Hepatocyte (in vitro differentiated cells): ENCODE measurements around the gene ZNF558. TPM values are rescaled to one million over a fixed set of nuclear protein-coding genes. Genes with fewer than 3 reads are reported as not detected.

ENCODE experiments used
- DNase-seq: peaks from one replicate; pipeline ENCODE4 v3.0.0-alpha.2; 2016; ENCODE audit warnings: low spot score
- H2AFZ ChIP-seq: fragments of 200-600 bp; sonication (generic); 2 replicates; pipeline ENCODE4 v1.6.0; 2016; ENCODE audit warnings: antibody characterized with exemption, mild to moderate bottlenecking
- H3K27ac ChIP-seq: fragments of 200-600 bp; sonication (generic); 2 replicates; pipeline ENCODE4 v1.5.1; 2016; ENCODE audit warnings: mild to moderate bottlenecking
- H3K27me3 ChIP-seq: fragments of 200-600 bp; sonication (generic); 2 replicates; pipeline ENCODE4 v1.6.1; 2016
- H3K36me3 ChIP-seq: fragments of 200-600 bp; sonication (generic); replicated peaks from 2 replicates; pipeline ENCODE4 v1.5.1; 2016; ENCODE audit warnings: low read depth; ENCODE audit not compliant: insufficient read depth
- H3K4me1 ChIP-seq: fragments of 200-600 bp; sonication (generic); 2 replicates; pipeline ENCODE4 v1.5.1; 2016; ENCODE audit warnings: mild to moderate bottlenecking, moderate library complexity; ENCODE audit not compliant: insufficient read depth
- H3K4me2 ChIP-seq: fragments of 200-600 bp; sonication (generic); 2 replicates; pipeline ENCODE4 v1.6.0; 2016
- H3K4me3 ChIP-seq: fragments of 200-600 bp; sonication (generic); 2 replicates; pipeline ENCODE4 v1.5.1; 2016; ENCODE audit warnings: mild to moderate bottlenecking
- H3K79me2 ChIP-seq: fragments of 200-600 bp; sonication (generic); 2 replicates; pipeline ENCODE4 v1.6.0; 2017; ENCODE audit warnings: mild to moderate bottlenecking
- H3K9me2 ChIP-seq: fragments of 200-600 bp; sonication (generic); replicated peaks from 2 replicates; pipeline ENCODE4 v1.6.0; 2017; ENCODE audit warnings: mild to moderate bottlenecking; ENCODE audit not compliant: insufficient read depth
- H3K9me3 ChIP-seq: fragments of 200-600 bp; sonication (generic); 2 replicates; pipeline ENCODE4 v1.5.1; 2016; ENCODE audit warnings: low read depth, mild to moderate bottlenecking
- H4K20me1 ChIP-seq: fragments of 200-600 bp; sonication (generic); 2 replicates; pipeline ENCODE4 v1.6.0; 2016; ENCODE audit warnings: mild to moderate bottlenecking; ENCODE audit not compliant: insufficient read depth, poor library complexity, severe bottlenecking
- CTCF ChIP-seq: fragments of 200-600 bp; sonication (generic); IDR thresholded peaks from 2 replicates; pipeline ENCODE4 v1.5.1; 2016; ENCODE audit warnings: antibody characterized with exemption, mild to moderate bottlenecking; ENCODE audit not compliant: poor library complexity
- EZH2 ChIP-seq: fragments of 200-600 bp; sonication (generic); IDR thresholded peaks from 2 replicates; pipeline ENCODE4 v1.6.1; 2016; ENCODE audit warnings: antibody characterized with exemption, mild to moderate bottlenecking, borderline replicate concordance
- EZH2phosphoT487 ChIP-seq: fragments of 200-600 bp; sonication (generic); IDR thresholded peaks from one replicate; pipeline ENCODE4 v1.6.1; 2018; ENCODE audit warnings: antibody characterized with exemption, mild to moderate bottlenecking, low read depth, moderate library complexity; ENCODE audit not compliant: unreplicated experiment, severe bottlenecking
- WGBS: methylation state at CpG from one replicate; pipeline ENCODE4 v1.1.6; 2016; ENCODE audit warnings: low lambda C conversion rate; ENCODE audit errors: missing lambda C conversion rate; 5-methylcytosine and 5-hydroxymethylcytosine counted together
- polyA plus RNA-seq: library from polyadenylated mRNA; unstranded; fragments of >200 nt; fragmentation: Nextera tagmentation; extraction: Ambion mirVana; gene quantifications from 2 replicates; pipeline ENCODE4 v1.2.1, GENCODE V29; 2016
- total RNA-seq: library from RNA; depleted of rRNA; stranded (reverse); fragments of >200 nt; gene quantifications from 2 replicates; pipeline ENCODE4 v1.2.3, GENCODE V29; 2014

Gene ZNF558
- total and polyA plus RNA-seq, 2 experiments from 2014 or later: 25.1 to 31.0 TPM

GRCh38 chr19:8835446-8835845 is 3.3 kb upstream of the ZNF558 start:
- WGBS: 62% methylated on average over 2 of the region's 2 CpGs
- no peak overlapping the region for H2AFZ ChIP-seq
- no peaks in the 10 kb centered on the region for H3K9me3 ChIP-seq
- no peak overlapping the region for H3K4me3 ChIP-seq
- TF ChIP-seq EZH2phosphoT487 (no peak), CTCF (no peak)
- no peaks in the 10 kb centered on the region for H3K36me3 ChIP-seq
- H4K20me1 ChIP-seq: no peaks in the 10 kb centered on the region
- H3K4me1 ChIP-seq: peaks cover 3% of the 10 kb centered on the region
- no peak overlapping the region for H3K27ac ChIP-seq
- H3K27me3 ChIP-seq: no peaks in the 10 kb centered on the region
- DNase-seq: no peak
- H3K9me2 ChIP-seq: no peaks in the 10 kb centered on the region
- H3K79me2 ChIP-seq: peaks cover 6% of the 10 kb centered on the region
- H3K4me2 ChIP-seq: no peak overlapping the region

- H3K9me3 ChIP-seq: no peaks in the 10 kb centered on the region
- no peaks in the 10 kb centered on the region for H3K36me3 ChIP-seq
- 5% methylated on average over 16 of the region's 16 CpGs for WGBS
- H3K4me2 ChIP-seq: peak overlapping the region; percentile 87
- no peak for DNase-seq
- peak overlapping the region; percentile 99 for H3K27ac ChIP-seq
- peaks cover 7% of the 10 kb centered on the region for H3K79me2 ChIP-seq
- H2AFZ ChIP-seq: peak overlapping the region; percentile 83
- H4K20me1 ChIP-seq: no peaks in the 10 kb centered on the region
- peaks cover 3% of the 10 kb centered on the region for H3K4me1 ChIP-seq
- no peaks in the 10 kb centered on the region for H3K27me3 ChIP-seq
- peak overlapping the region; percentile 83 for H3K4me3 ChIP-seq
- TF ChIP-seq EZH2phosphoT487 (no peak), EZH2 (no peak), CTCF (no peak)
- H3K9me2 ChIP-seq: no peaks in the 10 kb centered on the region
Measured at GRCh38 chr19:8831832-8832131, 322 bp downstream of the ZNF558 start.

- peak overlapping the region; percentile 83 for H3K4me3 ChIP-seq
- H3K36me3 ChIP-seq: no peaks in the 10 kb centered on the region
- no peaks in the 10 kb centered on the region for H4K20me1 ChIP-seq
- WGBS: 79% methylated on average over 6 of the region's 6 CpGs
- H2AFZ ChIP-seq: peak overlapping the region; percentile 83
- H3K79me2 ChIP-seq: peaks cover 7% of the 10 kb centered on the region
- no peaks in the 10 kb centered on the region for H3K9me2 ChIP-seq
- TF ChIP-seq EZH2phosphoT487 (no peak), CTCF (no peak), EZH2 (no peak)
- no peak for DNase-seq
- peaks cover 3% of the 10 kb centered on the region for H3K4me1 ChIP-seq
- H3K9me3 ChIP-seq: no peaks in the 10 kb centered on the region
- peak overlapping the region; percentile 87 for H3K4me2 ChIP-seq
- H3K27me3 ChIP-seq: no peaks in the 10 kb centered on the region
- H3K27ac ChIP-seq: peak overlapping the region; percentile 99
Measured at GRCh38 chr19:8831373-8831772, 731 bp downstream of the ZNF558 start.

GRCh38 chr19:8827277-8827676 is 4.8 kb downstream of the ZNF558 start:
- no peaks in the 10 kb centered on the region for H3K36me3 ChIP-seq
- H3K27ac ChIP-seq: no peak overlapping the region
- peaks cover 7% of the 10 kb centered on the region for H3K79me2 ChIP-seq
- DNase-seq: no peak
- no peaks in the 10 kb centered on the region for H3K9me2 ChIP-seq
- TF ChIP-seq EZH2phosphoT487 (no peak), CTCF (no peak)
- no peak overlapping the region for H3K4me3 ChIP-seq
- H3K4me2 ChIP-seq: no peak overlapping the region
- H4K20me1 ChIP-seq: no peaks in the 10 kb centered on the region
- H3K4me1 ChIP-seq: peaks cover 3% of the 10 kb centered on the region
- no peaks in the 10 kb centered on the region for H3K27me3 ChIP-seq
- H2AFZ ChIP-seq: no peak overlapping the region
- no peaks in the 10 kb centered on the region for H3K9me3 ChIP-seq
